T-helper 1 cell treated with Interleukin-12 subunit alpha and Interleukin-12 subunit beta and Interleukin-4 antibody, amounts not matched to agents 30 μg/mL and 1 μg/mL, for 36 hours (primary cell): ENCODE results near the gene SPDYE1.

Experiments
- H3K27ac Mint-ChIP-seq: one replicate; pipeline ENCODE4 v1.8.0; 2021; ENCODE audit warnings: mild to moderate bottlenecking, mixed read lengths
- H3K27me3 Mint-ChIP-seq: one replicate; pipeline ENCODE4 v1.8.0; 2021; ENCODE audit warnings: low read depth, mixed read lengths
- H3K36me3 Mint-ChIP-seq: one replicate; pipeline ENCODE4 v1.8.0; 2021; ENCODE audit warnings: low read depth, mixed read lengths
- H3K4me1 Mint-ChIP-seq: one replicate; pipeline ENCODE4 v1.8.0; 2021; ENCODE audit warnings: low read depth, mixed read lengths
- H3K4me3 Mint-ChIP-seq: one replicate; pipeline ENCODE4 v1.8.0; 2021; ENCODE audit warnings: mild to moderate bottlenecking, moderate library complexity, mixed read lengths
- H3K9me3 Mint-ChIP-seq: one replicate; pipeline ENCODE4 v1.8.0; 2021; ENCODE audit warnings: mixed read lengths

SPDYE1 gene

GRCh38 chr7:44059219-44060090 lies 61.8 kb downstream of the SPDYE1 start:
- H3K36me3 Mint-ChIP-seq, result peaks cover 37% of the 10 kb centered on the region
- H3K27me3 Mint-ChIP-seq, result no peaks in the 10 kb centered on the region
- no peaks in the 10 kb centered on the region for H3K9me3 Mint-ChIP-seq
- H3K4me3 Mint-ChIP-seq, result no peak overlapping the region
- H3K27ac Mint-ChIP-seq, result no peak overlapping the region
- peaks cover 6% of the 10 kb centered on the region for H3K4me1 Mint-ChIP-seq
